ENCODE data around the gene LMAN1L.

- no peak for TF ChIP-seq EZH2 (IDR thresholded peaks at IDR 0.05)
- TF ChIP-seq POLR2AphosphoS5 (IDR thresholded peaks at IDR 0.05; ENCODE audit: borderline replicate concordance, low read depth, low read length) = no peak
Measured at GRCh38 chr15:74867466-74868038, 54.9 kb downstream of the LMAN1L start.

Measured in SK-N-MC (cell line).